ENCODE data around the gene KLHL33. TPM values are rescaled to one million over a fixed set of nuclear protein-coding genes. Genes with fewer than 3 reads are reported as not detected.

The KLHL33 gene, protein sequence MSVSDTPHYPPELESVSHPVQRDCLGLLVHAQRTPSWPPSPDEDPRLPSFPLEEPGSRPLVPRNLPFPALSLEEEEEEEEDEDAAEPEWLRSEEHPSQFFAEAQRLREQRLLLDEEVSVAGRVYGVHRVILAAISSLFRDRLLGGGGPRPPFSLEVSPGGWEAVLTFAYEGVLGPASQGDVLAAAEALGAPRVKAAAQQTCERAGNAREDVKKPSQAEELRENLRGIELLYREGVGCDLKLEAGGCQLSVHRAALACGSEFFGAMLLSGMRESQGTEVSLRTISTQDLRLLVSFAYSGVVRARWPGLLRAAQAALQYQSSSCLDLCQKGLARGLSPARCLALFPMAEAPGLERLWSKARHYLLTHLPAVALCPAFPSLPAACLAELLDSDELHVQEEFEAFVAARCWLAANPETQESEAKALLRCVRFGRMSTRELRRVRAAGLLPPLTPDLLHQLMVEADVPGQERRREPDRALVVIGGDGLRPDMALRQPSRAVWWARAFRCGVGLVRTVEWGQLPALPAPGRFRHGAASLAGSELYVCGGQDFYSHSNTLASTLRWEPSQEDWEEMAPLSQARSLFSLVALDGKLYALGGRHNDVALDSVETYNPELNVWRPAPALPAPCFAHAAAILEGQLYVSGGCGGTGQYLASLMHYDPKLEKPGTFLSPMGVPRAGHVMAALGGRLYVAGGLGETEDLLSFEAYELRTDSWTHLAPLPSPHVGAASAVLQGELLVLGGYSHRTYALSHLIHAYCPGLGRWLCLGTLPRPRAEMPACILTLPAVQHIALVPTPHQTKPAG
- total RNA-seq: under 1 TPM; under 0.01 to 0.34 TPM

DNA sequence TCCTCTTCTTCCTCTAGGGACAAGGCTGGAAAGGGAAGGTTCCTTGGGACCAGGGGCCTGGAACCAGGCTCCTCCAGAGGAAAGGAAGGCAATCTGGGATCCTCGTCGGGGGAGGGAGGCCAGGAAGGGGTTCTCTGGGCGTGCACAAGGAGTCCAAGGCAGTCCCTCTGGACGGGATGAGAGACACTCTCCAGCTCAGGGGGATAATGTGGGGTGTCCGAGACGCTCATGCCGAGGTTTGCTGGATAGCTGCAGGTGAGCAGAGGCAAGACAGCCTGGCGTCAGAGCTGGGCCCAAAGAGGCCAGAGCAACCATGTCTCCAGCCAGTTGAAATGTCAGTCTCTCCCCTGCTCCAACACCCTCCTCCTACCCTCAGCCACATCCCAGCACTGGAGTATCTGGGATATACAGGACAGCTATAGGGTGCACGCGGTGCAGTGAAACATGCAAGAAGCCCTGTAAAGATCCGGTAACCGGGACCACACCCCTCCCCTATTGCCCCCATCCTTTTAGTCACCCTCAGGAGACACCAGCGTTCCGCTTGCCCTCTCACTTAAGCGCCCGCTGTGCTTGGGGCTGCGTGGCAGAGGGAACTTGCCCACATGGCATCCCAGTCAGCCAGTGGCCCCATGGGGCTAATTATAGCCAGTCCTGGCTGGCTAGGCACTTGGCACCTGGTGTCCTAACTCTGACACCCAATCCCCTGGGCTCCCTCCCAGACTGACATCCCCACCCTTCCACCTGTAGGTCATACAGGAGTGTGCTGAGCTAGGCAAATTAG is at the start of gene KLHL33:
Gene KLHL33, minus strand, starts transcription at position 585 of the 781 bp plus-strand sequence. Its CDS starts 355 bp downstream, at position 230.

DNA sequence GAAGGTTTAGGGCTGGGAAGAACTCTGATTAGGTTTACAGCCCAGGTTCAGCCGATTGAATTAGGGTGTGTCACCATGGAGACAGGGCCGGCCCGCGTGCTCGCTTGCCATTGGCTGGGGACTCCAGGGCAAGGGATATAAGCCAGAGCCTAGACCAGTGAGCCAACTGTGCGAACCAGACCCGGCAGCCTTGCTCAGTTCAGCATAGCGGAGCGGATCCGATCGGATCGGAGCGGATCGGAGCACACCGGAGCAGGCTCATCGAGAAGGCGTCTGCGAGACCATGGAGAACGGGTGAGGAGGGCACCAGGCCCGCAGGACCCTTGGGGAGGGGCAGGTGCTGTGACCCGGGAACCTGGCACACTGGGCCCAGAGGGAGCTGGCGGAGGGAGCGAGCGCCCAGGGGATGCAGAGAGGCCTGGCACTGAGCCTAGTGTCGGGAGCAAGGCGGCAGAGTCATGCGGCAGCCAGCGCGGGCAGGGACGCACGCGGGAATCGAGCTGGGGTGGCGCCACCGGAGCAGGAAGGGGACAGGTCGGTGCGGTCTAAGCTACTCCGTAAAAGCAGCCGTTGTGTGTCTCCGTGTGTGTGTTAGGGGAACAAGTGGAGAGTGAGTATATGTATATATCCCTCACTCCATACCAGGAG is 33.4 kb upstream of the KLHL33 start, which contains the start of gene PNP:
Gene PNP, plus strand, starts transcription at position 165 of the 648 bp plus-strand sequence. Its CDS starts 119 bp downstream, at position 284.

DNA sequence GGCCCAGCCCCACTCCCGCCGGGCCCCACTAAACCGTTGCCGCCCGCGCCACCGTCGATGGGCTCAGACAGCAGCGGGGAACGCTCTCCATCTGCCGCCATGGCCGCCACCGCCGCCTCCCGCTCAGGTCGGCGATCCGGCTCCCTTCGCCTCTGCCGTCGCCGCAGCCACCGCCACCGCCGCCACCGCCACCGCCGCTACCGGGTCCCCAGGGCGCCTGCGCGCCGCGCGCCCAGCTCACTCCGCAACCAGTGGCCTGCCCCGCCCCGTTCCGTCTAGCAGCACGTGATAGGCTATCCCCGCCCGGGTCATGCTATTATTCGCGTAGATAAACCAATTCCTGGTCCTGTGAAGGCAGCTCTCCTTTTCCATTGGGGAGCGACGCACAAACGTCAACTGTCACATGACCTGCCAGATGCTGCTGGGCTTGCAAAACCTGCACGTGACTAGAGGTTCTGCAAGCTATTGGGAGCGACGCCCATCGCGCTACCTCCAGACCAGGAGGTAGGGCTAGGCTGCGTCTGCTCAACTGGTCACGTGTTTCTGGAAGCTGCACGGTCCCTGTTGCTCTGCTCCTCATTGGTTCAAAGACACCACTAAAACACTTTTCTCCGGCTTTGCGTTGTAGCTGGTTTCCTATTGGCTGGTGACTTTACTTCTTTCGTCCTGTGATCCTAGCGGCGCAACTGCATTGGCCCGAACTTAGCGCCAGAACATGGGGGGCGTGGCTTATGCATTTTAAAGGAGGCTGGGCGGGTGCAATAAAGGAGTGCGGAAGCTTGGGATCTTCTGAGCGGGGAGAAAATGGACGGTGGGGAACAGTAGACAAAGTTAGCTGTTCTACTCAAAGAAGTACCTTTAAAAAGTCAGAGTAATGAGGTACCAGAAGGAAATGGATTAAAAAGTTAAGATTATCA is 25.5 kb upstream of the KLHL33 start, which contains the start of gene PIP4P1:
Gene PIP4P1, minus strand, starts transcription at position 210 of the 917 bp plus-strand sequence. Its CDS starts 109 bp downstream, at position 101.

DNA sequence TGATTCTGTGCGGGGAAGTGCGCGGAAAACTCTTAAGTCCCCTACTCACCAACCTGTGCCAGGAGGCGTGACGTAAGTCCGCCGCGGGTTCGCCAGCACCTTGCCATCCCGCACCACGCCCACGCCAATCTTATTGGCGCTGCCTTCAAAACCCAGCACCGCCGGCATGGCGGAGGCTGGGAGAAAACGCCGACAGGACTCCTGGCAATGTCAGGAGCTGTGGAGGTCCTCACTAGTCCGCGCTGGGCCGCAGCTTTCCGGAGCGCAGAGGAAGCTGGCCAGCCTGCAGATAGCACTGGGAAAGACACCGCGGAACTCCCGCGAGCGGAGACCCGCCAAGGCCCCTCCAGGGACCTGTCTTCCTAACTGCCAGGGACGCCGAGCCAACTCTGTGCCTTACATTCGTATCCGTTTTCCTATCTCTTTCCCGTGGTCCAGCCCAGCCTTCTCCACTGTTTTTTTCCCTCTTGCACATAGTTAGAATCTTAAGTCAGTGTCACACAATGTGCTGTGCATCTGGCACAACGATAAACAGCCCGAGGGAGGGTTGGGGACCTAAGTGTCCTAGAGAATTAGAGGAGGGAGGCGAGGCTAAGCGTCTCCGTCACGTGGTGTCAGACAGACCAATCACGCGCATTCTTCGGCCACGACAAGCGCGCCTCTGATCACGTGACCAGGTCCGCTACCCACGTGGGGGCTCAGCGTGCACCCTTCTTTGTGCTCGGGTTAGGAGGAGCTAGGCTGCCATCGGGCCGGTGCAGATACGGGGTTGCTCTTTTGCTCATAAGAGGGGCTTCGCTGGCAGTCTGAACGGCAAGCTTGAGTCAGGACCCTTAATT is 18.8 kb upstream of the KLHL33 start, which contains the start of the genes APEX1 and OSGEP:
Gene APEX1, plus strand, starts transcription at position 711 of the 839 bp plus-strand sequence. CDS start 420 bp downstream, outside the sequence.
Gene OSGEP, minus strand, starts transcription at position 297 of the 839 bp plus-strand sequence. Its CDS starts 129 bp downstream, at position 168.

DNA sequence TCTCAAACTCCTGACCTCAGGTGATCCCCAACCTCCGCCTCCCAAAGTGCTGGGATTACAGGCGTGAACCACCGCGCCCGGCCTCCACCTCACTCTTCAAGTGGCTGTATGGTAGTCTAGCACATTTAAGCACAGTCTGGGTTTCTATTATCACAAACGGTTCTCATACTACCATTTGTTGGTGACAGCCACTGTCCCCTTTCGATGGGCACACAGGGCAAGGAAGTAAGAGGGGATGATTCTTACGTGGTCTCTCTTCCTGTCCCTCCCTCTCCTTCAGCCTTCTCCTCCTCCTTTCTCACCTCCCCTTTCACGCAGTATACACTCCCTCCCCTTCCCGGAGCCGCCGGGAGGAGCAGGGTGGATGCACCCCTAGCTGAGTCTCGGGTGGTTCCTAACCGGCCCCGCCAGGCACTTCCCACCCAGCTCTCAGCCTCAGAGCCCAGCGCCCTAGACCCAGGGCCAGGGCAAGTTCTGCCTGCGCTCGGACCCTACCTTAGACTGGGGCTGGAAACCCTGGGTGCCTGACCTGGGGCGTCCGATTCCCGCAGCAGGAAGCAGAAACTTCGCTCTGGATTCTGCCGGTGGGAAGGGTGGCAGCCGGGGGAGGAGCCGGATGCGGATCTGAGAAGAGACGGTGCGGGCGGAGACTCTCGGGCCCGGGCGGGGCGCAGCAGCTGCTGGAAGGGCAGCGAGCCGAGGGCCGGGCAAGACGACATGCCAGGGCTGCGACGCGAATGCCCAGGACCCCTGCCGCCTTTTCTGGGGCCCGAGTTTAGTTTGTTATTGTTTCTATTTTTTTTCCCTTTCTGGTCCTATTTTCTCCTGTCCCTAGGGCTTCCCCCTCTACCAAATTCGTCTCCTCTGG is 22.9 kb downstream of the KLHL33 start, which contains the start of gene TEP1:
Gene TEP1, minus strand, starts transcription at position 626 of the 868 bp plus-strand sequence. CDS start 5,062 bp downstream, outside the sequence.

Small RNA genes lying within 50 kb of the gene (small RNA-seq; reads per million reads assigned to genes)
- gene RNA5SP382: 0.77 to 1.7 reads per million in 2 donors

Other genes with a start within 250 kb of the KLHL33 start
- not detected for gene OR11G2, start 245.3 kb downstream of the KLHL33 start, total RNA-seq
- not detected for gene OR11H6, start 212.5 kb downstream of the KLHL33 start, total RNA-seq
- not detected for gene OR11H7, start 207.2 kb downstream of the KLHL33 start, total RNA-seq
- gene OR11H4, start 196.9 kb downstream of the KLHL33 start, total RNA-seq: not detected
- gene TTC5, start 130.2 kb downstream of the KLHL33 start, total RNA-seq: 10 to 100 TPM; 17.2 to 22.3 TPM
- gene CCNB1IP1, start 102.9 kb downstream of the KLHL33 start, total RNA-seq: 10 to 100 TPM; 17.6 to 32.6 TPM
- 10 to 100 TPM; 11.0 to 18.6 TPM for gene PARP2, start 92.5 kb downstream of the KLHL33 start, total RNA-seq
- gene TEP1, start 22.7 kb downstream of the KLHL33 start, total RNA-seq: 10 to 100 TPM; 17.3 to 23.4 TPM
- gene OSGEP, start 18.6 kb upstream of the KLHL33 start, total RNA-seq: 10 to 100 TPM; 52.3 to 58.6 TPM
- 10 to 100 TPM; 23.7 to 51.6 TPM for gene APEX1, start 19.1 kb upstream of the KLHL33 start, total RNA-seq
- 10 to 100 TPM; 40.3 to 45.4 TPM for gene PIP4P1, start 25.3 kb upstream of the KLHL33 start, total RNA-seq
- gene PNP, start 33.2 kb upstream of the KLHL33 start, total RNA-seq: 100 to 1,000 TPM in 1 of 2 donors, 10 to 100 TPM in 1; 26.8 to 107 TPM
- not detected for gene RNASE10, start 69.4 kb upstream of the KLHL33 start, total RNA-seq
- not detected for gene RNASE9, start 124.9 kb upstream of the KLHL33 start, total RNA-seq
- not detected for gene RNASE11, start 151.8 kb upstream of the KLHL33 start, total RNA-seq
- not detected for gene RNASE12, start 155.2 kb upstream of the KLHL33 start, total RNA-seq
- gene OR6S1, start 205.5 kb upstream of the KLHL33 start, total RNA-seq: not detected
- 1 to 10 TPM; 4.3 to 8.3 TPM for gene RNASE4, start 248.4 kb upstream of the KLHL33 start, total RNA-seq

Data from melanocyte of skin (primary cell).